GM23338 (cell line): ENCODE data around the gene ELOB. TPM values are rescaled to one million over a fixed set of nuclear protein-coding genes. Genes with fewer than 3 reads are reported as not detected.

Source experiments
- ATAC-seq: fragments of 200-7000 bp; cut with Tn5 transposase; 3 replicates; pipeline ENCODE4 v1.9.1; 2020
- DNase-seq: peaks from one replicate; pipeline ENCODE4 v3.0.0-alpha.2; 2015; ENCODE audit warnings: low spot score
- H2AFZ ChIP-seq: fragments of 200-600 bp; sonication (generic); 2 replicates; pipeline ENCODE4 v1.8.0; 2016; ENCODE audit warnings: antibody characterized with exemption, mild to moderate bottlenecking, moderate library complexity
- H3F3A ChIP-seq: fragments of 200-600 bp; sonication (generic); replicated peaks from 2 replicates; pipeline ENCODE4 v1.8.0; 2017; ENCODE audit warnings: antibody characterized with exemption, mixed run types, low read depth
- H3K27ac ChIP-seq: fragments of 200-600 bp; sonication (generic); 2 replicates; pipeline ENCODE4 v1.6.1; 2016; ENCODE audit warnings: low read depth
- H3K27me3 ChIP-seq: fragments of 200-600 bp; sonication (generic); 2 replicates; pipeline ENCODE4 v1.8.0; 2016; ENCODE audit warnings: mild to moderate bottlenecking, mixed run types, moderate library complexity; ENCODE audit not compliant: insufficient read depth
- H3K36me3 ChIP-seq: fragments of 200-600 bp; sonication (generic); 2 replicates; pipeline ENCODE4 v1.8.0; 2016; ENCODE audit warnings: mild to moderate bottlenecking; ENCODE audit not compliant: insufficient read depth
- H3K4me1 ChIP-seq: fragments of 200-600 bp; sonication (generic); 2 replicates; pipeline ENCODE4 v1.8.0; 2016; ENCODE audit warnings: mild to moderate bottlenecking, moderate library complexity; ENCODE audit not compliant: insufficient read depth
- H3K4me2 ChIP-seq: fragments of 200-600 bp; sonication (generic); 2 replicates; pipeline ENCODE4 v1.7.1; 2017; ENCODE audit warnings: mixed run types
- H3K4me3 ChIP-seq: fragments of 200-600 bp; sonication (generic); 2 replicates; pipeline ENCODE4 v1.6.1; 2016; ENCODE audit warnings: mixed run types
- H3K79me2 ChIP-seq: fragments of 200-600 bp; sonication (generic); replicated peaks from 2 replicates; pipeline ENCODE4 v1.8.0; 2017; ENCODE audit warnings: mild to moderate bottlenecking; ENCODE audit not compliant: insufficient read depth
- H3K9me2 ChIP-seq: fragments of 200-600 bp; sonication (generic); 2 replicates; pipeline ENCODE4 v1.8.0; 2017; ENCODE audit not compliant: insufficient read depth
- H4K20me1 ChIP-seq: fragments of 200-600 bp; sonication (generic); replicated peaks from 2 replicates; pipeline ENCODE4 v1.8.0; 2017; ENCODE audit warnings: mild to moderate bottlenecking; ENCODE audit not compliant: insufficient read depth
- H3K27ac Mint-ChIP-seq: 2 replicates; pipeline ENCODE4 v1.8.0; 2020; ENCODE audit warnings: inconsistent platforms, mild to moderate bottlenecking, moderate library complexity, mixed read lengths
- H3K27me3 Mint-ChIP-seq: 3 replicates; pipeline ENCODE4 v1.8.0; 2022; ENCODE audit warnings: low read depth, mild to moderate bottlenecking, moderate library complexity, mixed read lengths, inconsistent platforms; ENCODE audit not compliant: insufficient read depth, poor library complexity
- H3K36me3 Mint-ChIP-seq: 3 replicates; pipeline ENCODE4 v1.8.0; 2021; ENCODE audit warnings: low read depth, mild to moderate bottlenecking, inconsistent platforms, moderate library complexity, mixed read lengths
- H3K4me1 Mint-ChIP-seq: 3 replicates; pipeline ENCODE4 v1.8.0; 2020; ENCODE audit warnings: mild to moderate bottlenecking, inconsistent platforms, mixed read lengths
- H3K4me3 Mint-ChIP-seq: 3 replicates; pipeline ENCODE4 v1.8.0; 2021; ENCODE audit warnings: moderate library complexity, mild to moderate bottlenecking, inconsistent platforms, mixed read lengths
- H3K9me3 Mint-ChIP-seq: 3 replicates; pipeline ENCODE4 v1.8.0; 2020; ENCODE audit warnings: moderate library complexity, mild to moderate bottlenecking, inconsistent platforms, mixed read lengths
- CREB1 ChIP-seq: fragments of 250-450 bp; sonication (Bioruptor Pico); IDR thresholded peaks from 2 replicates; pipeline ENCODE4 v1.5.0; 2020; ENCODE audit warnings: low read depth, mild to moderate bottlenecking, moderate library complexity
- EZH2 ChIP-seq: fragments of 200-600 bp; sonication (generic); IDR thresholded peaks from one replicate; pipeline ENCODE4 v1.8.0; 2017; ENCODE audit warnings: antibody characterized with exemption, mild to moderate bottlenecking, low read depth; ENCODE audit not compliant: unreplicated experiment
- EZH2phosphoT487 ChIP-seq: fragments of 200-600 bp; sonication (generic); IDR thresholded peaks from one replicate; pipeline ENCODE4 v1.8.1; 2018; ENCODE audit warnings: antibody characterized with exemption; ENCODE audit not compliant: unreplicated experiment
- JUNB ChIP-seq: IDR thresholded peaks from one replicate; pipeline ENCODE4 v1.6.1; 2016; ENCODE audit warnings: antibody characterized with exemption; ENCODE audit not compliant: unreplicated experiment
- NANOG ChIP-seq: IDR thresholded peaks from 2 replicates; pipeline ENCODE4 v1.6.1; 2016; ENCODE audit warnings: antibody characterized with exemption, borderline replicate concordance
- POLR2AphosphoS5 ChIP-seq: IDR thresholded peaks from 2 replicates; pipeline ENCODE4 v1.6.1; 2016; ENCODE audit warnings: antibody characterized with exemption, low read depth
- STAT1 ChIP-seq: IDR thresholded peaks from one replicate; pipeline ENCODE4 v1.6.1; 2016; ENCODE audit warnings: antibody characterized with exemption; ENCODE audit not compliant: unreplicated experiment
- ZNF114 ChIP-seq: fragments of 250-450 bp; sonication (Bioruptor Pico); IDR thresholded peaks from 2 replicates; pipeline ENCODE4 v1.5.0; 2020; ENCODE audit warnings: mild to moderate bottlenecking, moderate library complexity
- ZNF331 ChIP-seq: fragments of 250-450 bp; sonication (Bioruptor Pico); IDR thresholded peaks from 2 replicates; pipeline ENCODE4 v1.5.0; 2020; ENCODE audit warnings: low read depth, mild to moderate bottlenecking, moderate library complexity
- polyA plus RNA-seq: library from polyadenylated mRNA; unstranded; fragments of >200 nt; fragmentation: Nextera tagmentation; extraction: Ambion mirVana; gene quantifications from 2 replicates; pipeline ENCODE4 v1.2.1, GENCODE V29; 2016
- total RNA-seq: library from RNA; depleted of rRNA; stranded (reverse); fragments of >200 nt; shearing (Covaris generic); gene quantifications from 2 replicates; pipeline ENCODE4 v1.2.3, GENCODE V29; 2014
- TF ChIP-seq, protein P1 (sequence below), 2 experiments: fragments of 200-600 bp in 1 of 2; sonication (generic) in 1 of 2; conservative IDR thresholded peaks; 2 replicates each; pipeline versions ENCODE4 v1.5.1 to v1.6.1; 2016 to 2017; ENCODE audit warnings: antibody characterized with exemption in 2 of 2, low read depth in 2 of 2, mild to moderate bottlenecking in 2 of 2, moderate library complexity in 1 of 2
- TF ChIP-seq, protein P2 (sequence below): fragments of 250-450 bp; sonication (Bioruptor Pico); IDR thresholded peaks from 2 replicates; pipeline ENCODE4 v1.5.0; 2020; ENCODE audit warnings: mild to moderate bottlenecking, moderate library complexity
- TF ChIP-seq, protein P3 (sequence below): IDR thresholded peaks from 2 replicates; pipeline ENCODE4 v1.6.1; 2016; ENCODE audit warnings: antibody characterized with exemption
- TF ChIP-seq, protein P4 (sequence below): IDR thresholded peaks from one replicate; pipeline ENCODE4 v1.6.1; 2018; ENCODE audit warnings: antibody characterized with exemption; ENCODE audit not compliant: unreplicated experiment

The ELOB gene
- total and polyA plus RNA-seq, 2 experiments from 2014 or later, result 278 to 756 TPM

DNA sequence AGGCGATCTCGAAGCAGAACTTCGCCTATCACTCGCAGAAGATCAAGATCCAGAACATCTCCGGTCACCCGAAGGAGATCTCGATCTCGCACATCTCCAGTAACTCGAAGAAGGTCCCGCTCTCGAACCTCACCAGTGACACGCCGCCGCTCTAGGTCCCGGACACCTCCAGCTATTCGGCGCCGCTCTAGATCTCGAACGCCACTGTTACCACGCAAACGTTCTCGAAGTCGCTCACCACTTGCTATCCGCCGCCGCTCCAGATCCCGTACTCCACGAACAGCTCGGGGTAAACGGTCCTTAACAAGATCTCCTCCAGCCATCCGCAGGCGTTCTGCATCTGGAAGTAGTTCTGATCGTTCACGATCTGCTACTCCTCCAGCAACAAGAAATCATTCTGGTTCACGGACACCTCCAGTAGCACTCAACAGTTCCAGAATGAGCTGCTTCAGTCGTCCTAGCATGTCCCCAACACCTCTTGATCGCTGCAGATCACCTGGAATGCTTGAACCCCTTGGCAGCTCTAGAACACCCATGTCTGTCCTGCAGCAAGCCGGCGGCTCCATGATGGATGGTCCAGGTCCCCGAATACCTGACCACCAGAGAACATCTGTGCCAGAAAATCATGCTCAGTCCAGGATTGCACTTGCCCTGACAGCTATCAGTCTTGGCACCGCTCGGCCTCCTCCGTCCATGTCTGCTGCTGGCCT lies 10.5 kb downstream of the ELOB start:
- H3K36me3 Mint-ChIP-seq, result peaks cover 100% of the 10 kb centered on the region
- Histone ChIP-seq H3K79me2 (peaks cover 71% of the 10 kb centered on the region), H2AFZ (no peak overlapping the region), H3K27me3 (peaks cover 9% of the 10 kb centered on the region), H3K36me3 (peaks cover 74% of the 10 kb centered on the region), H3K4me3 (no peak overlapping the region), H3K4me2 (no peak overlapping the region), H3K27ac (no peak overlapping the region), H3K4me1 (no peaks in the 10 kb centered on the region), H3K9me2 (peaks cover 39% of the 10 kb centered on the region), H3F3A (peaks cover 79% of the 10 kb centered on the region), H4K20me1 (peaks cover 18% of the 10 kb centered on the region)
- DNase-seq (no peak), ATAC-seq (no peak)
- H3K9me3 Mint-ChIP-seq, result peaks cover 51% of the 10 kb centered on the region
- peaks cover 34% of the 10 kb centered on the region for H3K4me1 Mint-ChIP-seq
- no peak overlapping the region for H3K27ac Mint-ChIP-seq
- no peak overlapping the region; the same call in 2 of the 3 replicates for H3K4me3 Mint-ChIP-seq
- H3K27me3 Mint-ChIP-seq, result peaks cover 69% of the 10 kb centered on the region
- no peak for TF ChIP-seq ZNF331
- TF ChIP-seq, protein P1, sequence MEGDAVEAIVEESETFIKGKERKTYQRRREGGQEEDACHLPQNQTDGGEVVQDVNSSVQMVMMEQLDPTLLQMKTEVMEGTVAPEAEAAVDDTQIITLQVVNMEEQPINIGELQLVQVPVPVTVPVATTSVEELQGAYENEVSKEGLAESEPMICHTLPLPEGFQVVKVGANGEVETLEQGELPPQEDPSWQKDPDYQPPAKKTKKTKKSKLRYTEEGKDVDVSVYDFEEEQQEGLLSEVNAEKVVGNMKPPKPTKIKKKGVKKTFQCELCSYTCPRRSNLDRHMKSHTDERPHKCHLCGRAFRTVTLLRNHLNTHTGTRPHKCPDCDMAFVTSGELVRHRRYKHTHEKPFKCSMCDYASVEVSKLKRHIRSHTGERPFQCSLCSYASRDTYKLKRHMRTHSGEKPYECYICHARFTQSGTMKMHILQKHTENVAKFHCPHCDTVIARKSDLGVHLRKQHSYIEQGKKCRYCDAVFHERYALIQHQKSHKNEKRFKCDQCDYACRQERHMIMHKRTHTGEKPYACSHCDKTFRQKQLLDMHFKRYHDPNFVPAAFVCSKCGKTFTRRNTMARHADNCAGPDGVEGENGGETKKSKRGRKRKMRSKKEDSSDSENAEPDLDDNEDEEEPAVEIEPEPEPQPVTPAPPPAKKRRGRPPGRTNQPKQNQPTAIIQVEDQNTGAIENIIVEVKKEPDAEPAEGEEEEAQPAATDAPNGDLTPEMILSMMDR (conservative IDR thresholded peaks at IDR 0.05; ENCODE audit: low read depth in 2 of 2), result no peak
- no peak for TF ChIP-seq EZH2phosphoT487
- TF ChIP-seq NANOG, result no peak
- no peak for TF ChIP-seq EZH2
- TF ChIP-seq, protein P2, sequence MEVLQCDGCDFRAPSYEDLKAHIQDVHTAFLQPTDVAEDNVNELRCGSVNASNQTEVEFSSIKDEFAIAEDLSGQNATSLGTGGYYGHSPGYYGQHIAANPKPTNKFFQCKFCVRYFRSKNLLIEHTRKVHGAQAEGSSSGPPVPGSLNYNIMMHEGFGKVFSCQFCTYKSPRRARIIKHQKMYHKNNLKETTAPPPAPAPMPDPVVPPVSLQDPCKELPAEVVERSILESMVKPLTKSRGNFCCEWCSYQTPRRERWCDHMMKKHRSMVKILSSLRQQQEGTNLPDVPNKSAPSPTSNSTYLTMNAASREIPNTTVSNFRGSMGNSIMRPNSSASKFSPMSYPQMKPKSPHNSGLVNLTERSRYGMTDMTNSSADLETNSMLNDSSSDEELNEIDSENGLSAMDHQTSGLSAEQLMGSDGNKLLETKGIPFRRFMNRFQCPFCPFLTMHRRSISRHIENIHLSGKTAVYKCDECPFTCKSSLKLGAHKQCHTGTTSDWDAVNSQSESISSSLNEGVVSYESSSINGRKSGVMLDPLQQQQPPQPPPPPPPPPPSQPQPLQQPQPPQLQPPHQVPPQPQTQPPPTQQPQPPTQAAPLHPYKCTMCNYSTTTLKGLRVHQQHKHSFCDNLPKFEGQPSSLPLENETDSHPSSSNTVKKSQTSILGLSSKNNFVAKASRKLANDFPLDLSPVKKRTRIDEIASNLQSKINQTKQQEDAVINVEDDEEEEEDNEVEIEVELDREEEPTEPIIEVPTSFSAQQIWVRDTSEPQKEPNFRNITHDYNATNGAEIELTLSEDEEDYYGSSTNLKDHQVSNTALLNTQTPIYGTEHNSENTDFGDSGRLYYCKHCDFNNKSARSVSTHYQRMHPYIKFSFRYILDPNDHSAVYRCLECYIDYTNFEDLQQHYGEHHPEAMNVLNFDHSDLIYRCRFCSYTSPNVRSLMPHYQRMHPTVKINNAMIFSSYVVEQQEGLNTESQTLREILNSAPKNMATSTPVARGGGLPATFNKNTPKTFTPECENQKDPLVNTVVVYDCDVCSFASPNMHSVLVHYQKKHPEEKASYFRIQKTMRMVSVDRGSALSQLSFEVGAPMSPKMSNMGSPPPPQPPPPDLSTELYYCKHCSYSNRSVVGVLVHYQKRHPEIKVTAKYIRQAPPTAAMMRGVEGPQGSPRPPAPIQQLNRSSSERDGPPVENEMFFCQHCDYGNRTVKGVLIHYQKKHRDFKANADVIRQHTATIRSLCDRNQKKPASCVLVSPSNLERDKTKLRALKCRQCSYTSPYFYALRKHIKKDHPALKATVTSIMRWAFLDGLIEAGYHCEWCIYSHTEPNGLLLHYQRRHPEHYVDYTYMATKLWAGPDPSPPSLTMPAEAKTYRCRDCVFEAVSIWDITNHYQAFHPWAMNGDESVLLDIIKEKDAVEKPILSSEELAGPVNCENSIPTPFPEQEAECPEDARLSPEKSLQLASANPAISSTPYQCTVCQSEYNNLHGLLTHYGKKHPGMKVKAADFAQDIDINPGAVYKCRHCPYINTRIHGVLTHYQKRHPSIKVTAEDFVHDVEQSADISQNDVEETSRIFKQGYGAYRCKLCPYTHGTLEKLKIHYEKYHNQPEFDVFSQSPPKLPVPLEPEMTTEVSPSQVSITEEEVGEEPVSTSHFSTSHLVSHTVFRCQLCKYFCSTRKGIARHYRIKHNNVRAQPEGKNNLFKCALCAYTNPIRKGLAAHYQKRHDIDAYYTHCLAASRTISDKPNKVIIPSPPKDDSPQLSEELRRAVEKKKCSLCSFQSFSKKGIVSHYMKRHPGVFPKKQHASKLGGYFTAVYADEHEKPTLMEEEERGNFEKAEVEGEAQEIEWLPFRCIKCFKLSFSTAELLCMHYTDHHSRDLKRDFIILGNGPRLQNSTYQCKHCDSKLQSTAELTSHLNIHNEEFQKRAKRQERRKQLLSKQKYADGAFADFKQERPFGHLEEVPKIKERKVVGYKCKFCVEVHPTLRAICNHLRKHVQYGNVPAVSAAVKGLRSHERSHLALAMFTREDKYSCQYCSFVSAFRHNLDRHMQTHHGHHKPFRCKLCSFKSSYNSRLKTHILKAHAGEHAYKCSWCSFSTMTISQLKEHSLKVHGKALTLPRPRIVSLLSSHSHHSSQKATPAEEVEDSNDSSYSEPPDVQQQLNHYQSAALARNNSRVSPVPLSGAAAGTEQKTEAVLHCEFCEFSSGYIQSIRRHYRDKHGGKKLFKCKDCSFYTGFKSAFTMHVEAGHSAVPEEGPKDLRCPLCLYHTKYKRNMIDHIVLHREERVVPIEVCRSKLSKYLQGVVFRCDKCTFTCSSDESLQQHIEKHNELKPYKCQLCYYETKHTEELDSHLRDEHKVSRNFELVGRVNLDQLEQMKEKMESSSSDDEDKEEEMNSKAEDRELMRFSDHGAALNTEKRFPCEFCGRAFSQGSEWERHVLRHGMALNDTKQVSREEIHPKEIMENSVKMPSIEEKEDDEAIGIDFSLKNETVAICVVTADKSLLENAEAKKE (CRISPR knock-in tag), result no peak
- no peak for TF ChIP-seq POLR2AphosphoS5
- TF ChIP-seq JUNB, result no peak
- TF ChIP-seq STAT1, result no peak
- no peak for TF ChIP-seq ZNF114 (CRISPR knock-in tag)
- TF ChIP-seq, protein P3, sequence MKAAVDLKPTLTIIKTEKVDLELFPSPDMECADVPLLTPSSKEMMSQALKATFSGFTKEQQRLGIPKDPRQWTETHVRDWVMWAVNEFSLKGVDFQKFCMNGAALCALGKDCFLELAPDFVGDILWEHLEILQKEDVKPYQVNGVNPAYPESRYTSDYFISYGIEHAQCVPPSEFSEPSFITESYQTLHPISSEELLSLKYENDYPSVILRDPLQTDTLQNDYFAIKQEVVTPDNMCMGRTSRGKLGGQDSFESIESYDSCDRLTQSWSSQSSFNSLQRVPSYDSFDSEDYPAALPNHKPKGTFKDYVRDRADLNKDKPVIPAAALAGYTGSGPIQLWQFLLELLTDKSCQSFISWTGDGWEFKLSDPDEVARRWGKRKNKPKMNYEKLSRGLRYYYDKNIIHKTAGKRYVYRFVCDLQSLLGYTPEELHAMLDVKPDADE, result no peak
- TF ChIP-seq, protein P4, sequence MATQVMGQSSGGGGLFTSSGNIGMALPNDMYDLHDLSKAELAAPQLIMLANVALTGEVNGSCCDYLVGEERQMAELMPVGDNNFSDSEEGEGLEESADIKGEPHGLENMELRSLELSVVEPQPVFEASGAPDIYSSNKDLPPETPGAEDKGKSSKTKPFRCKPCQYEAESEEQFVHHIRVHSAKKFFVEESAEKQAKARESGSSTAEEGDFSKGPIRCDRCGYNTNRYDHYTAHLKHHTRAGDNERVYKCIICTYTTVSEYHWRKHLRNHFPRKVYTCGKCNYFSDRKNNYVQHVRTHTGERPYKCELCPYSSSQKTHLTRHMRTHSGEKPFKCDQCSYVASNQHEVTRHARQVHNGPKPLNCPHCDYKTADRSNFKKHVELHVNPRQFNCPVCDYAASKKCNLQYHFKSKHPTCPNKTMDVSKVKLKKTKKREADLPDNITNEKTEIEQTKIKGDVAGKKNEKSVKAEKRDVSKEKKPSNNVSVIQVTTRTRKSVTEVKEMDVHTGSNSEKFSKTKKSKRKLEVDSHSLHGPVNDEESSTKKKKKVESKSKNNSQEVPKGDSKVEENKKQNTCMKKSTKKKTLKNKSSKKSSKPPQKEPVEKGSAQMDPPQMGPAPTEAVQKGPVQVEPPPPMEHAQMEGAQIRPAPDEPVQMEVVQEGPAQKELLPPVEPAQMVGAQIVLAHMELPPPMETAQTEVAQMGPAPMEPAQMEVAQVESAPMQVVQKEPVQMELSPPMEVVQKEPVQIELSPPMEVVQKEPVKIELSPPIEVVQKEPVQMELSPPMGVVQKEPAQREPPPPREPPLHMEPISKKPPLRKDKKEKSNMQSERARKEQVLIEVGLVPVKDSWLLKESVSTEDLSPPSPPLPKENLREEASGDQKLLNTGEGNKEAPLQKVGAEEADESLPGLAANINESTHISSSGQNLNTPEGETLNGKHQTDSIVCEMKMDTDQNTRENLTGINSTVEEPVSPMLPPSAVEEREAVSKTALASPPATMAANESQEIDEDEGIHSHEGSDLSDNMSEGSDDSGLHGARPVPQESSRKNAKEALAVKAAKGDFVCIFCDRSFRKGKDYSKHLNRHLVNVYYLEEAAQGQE, result no peak
- TF ChIP-seq CREB1 (CRISPR knock-in tag), result no peak
